ENCODE data around the gene GOLT1A.

- TF ChIP-seq, protein P1, sequence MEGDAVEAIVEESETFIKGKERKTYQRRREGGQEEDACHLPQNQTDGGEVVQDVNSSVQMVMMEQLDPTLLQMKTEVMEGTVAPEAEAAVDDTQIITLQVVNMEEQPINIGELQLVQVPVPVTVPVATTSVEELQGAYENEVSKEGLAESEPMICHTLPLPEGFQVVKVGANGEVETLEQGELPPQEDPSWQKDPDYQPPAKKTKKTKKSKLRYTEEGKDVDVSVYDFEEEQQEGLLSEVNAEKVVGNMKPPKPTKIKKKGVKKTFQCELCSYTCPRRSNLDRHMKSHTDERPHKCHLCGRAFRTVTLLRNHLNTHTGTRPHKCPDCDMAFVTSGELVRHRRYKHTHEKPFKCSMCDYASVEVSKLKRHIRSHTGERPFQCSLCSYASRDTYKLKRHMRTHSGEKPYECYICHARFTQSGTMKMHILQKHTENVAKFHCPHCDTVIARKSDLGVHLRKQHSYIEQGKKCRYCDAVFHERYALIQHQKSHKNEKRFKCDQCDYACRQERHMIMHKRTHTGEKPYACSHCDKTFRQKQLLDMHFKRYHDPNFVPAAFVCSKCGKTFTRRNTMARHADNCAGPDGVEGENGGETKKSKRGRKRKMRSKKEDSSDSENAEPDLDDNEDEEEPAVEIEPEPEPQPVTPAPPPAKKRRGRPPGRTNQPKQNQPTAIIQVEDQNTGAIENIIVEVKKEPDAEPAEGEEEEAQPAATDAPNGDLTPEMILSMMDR (IDR thresholded peaks at IDR 0.05; ENCODE audit: poor library complexity, severe bottlenecking): no peak
- no peak for TF ChIP-seq MXI1 (conservative IDR thresholded peaks at IDR 0.05; ENCODE audit: poor library complexity, severe bottlenecking)
- TF ChIP-seq, protein P2, sequence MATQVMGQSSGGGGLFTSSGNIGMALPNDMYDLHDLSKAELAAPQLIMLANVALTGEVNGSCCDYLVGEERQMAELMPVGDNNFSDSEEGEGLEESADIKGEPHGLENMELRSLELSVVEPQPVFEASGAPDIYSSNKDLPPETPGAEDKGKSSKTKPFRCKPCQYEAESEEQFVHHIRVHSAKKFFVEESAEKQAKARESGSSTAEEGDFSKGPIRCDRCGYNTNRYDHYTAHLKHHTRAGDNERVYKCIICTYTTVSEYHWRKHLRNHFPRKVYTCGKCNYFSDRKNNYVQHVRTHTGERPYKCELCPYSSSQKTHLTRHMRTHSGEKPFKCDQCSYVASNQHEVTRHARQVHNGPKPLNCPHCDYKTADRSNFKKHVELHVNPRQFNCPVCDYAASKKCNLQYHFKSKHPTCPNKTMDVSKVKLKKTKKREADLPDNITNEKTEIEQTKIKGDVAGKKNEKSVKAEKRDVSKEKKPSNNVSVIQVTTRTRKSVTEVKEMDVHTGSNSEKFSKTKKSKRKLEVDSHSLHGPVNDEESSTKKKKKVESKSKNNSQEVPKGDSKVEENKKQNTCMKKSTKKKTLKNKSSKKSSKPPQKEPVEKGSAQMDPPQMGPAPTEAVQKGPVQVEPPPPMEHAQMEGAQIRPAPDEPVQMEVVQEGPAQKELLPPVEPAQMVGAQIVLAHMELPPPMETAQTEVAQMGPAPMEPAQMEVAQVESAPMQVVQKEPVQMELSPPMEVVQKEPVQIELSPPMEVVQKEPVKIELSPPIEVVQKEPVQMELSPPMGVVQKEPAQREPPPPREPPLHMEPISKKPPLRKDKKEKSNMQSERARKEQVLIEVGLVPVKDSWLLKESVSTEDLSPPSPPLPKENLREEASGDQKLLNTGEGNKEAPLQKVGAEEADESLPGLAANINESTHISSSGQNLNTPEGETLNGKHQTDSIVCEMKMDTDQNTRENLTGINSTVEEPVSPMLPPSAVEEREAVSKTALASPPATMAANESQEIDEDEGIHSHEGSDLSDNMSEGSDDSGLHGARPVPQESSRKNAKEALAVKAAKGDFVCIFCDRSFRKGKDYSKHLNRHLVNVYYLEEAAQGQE (IDR thresholded peaks at IDR 0.05; ENCODE audit: borderline replicate concordance): no peak
- TF ChIP-seq EZH2 (IDR thresholded peaks at IDR 0.05; ENCODE audit: borderline replicate concordance, insufficient read depth, low read length, poor library complexity, severe bottlenecking): no peak
- TF ChIP-seq TAF1 (IDR thresholded peaks at IDR 0.05; ENCODE audit: low read depth): no peak
- no peak for TF ChIP-seq EP300 (conservative IDR thresholded peaks at IDR 0.05; ENCODE audit: poor library complexity, severe bottlenecking)
- no peak for TF ChIP-seq POLR2AphosphoS5 (IDR thresholded peaks at IDR 0.05)
Observed at GRCh38 chr1:204261266-204261665, 47.5 kb upstream of the GOLT1A start.

Measured in neural cell (in vitro differentiated cells).